IPS-18a (cell line): Measurements from ENCODE around the gene CBX2.
A peak's percentile ranks its signal among the peaks of the same experiment; 100 is the strongest.

Experiments used
- H3K27ac ChIP-seq: one replicate; pipeline ENCODE4 v1.5.1; 2013; ENCODE audit warnings: low read length
- H3K27me3 ChIP-seq: one replicate; pipeline ENCODE4 v1.6.1; 2013; ENCODE audit warnings: mild to moderate bottlenecking, low read length; ENCODE audit not compliant: control insufficient read depth, insufficient read depth
- H3K36me3 ChIP-seq: one replicate; pipeline ENCODE4 v1.6.1; 2013; ENCODE audit warnings: low read depth, low read length; ENCODE audit not compliant: control insufficient read depth
- H3K4me1 ChIP-seq: one replicate; pipeline ENCODE4 v1.6.1; 2013; ENCODE audit warnings: low read depth, low read length; ENCODE audit not compliant: control insufficient read depth
- H3K4me3 ChIP-seq: one replicate; pipeline ENCODE4 v1.5.1; 2013; ENCODE audit warnings: low read length
- H3K9ac ChIP-seq: one replicate; pipeline ENCODE4 v1.6.1; 2013; ENCODE audit warnings: mild to moderate bottlenecking, low read length, moderate library complexity
- H3K9me3 ChIP-seq: one replicate; pipeline ENCODE4 v1.6.1; 2013; ENCODE audit warnings: low read depth, low read length; ENCODE audit not compliant: control insufficient read depth

CBX2 gene

GRCh38 chr17:79806863-79807720 is 29.1 kb downstream of the CBX2 start:
- H3K36me3 ChIP-seq: no peaks in the 10 kb centered on the region
- H3K9ac ChIP-seq: no peak overlapping the region
- H3K27me3 ChIP-seq: peaks cover 97% of the 10 kb centered on the region
- H3K27ac ChIP-seq: no peak overlapping the region
- H3K4me3 ChIP-seq: no peak overlapping the region
- H3K9me3 ChIP-seq: no peaks in the 10 kb centered on the region
- H3K4me1 ChIP-seq: peaks cover 32% of the 10 kb centered on the region

GRCh38 chr17:79808763-79809529 is 31.0 kb downstream of the CBX2 start:
- Histone ChIP-seq H3K4me3 (no peak overlapping the region), H3K4me1 (peaks cover 36% of the 10 kb centered on the region), H3K27me3 (peaks cover 92% of the 10 kb centered on the region), H3K9me3 (no peaks in the 10 kb centered on the region), H3K36me3 (no peaks in the 10 kb centered on the region), H3K9ac (no peak overlapping the region), H3K27ac (no peak overlapping the region)

- no peaks in the 10 kb centered on the region for H3K36me3 ChIP-seq
- no peaks in the 10 kb centered on the region for H3K9me3 ChIP-seq
- H3K27me3 ChIP-seq: peaks cover 92% of the 10 kb centered on the region
- no peak overlapping the region for H3K9ac ChIP-seq
- H3K4me1 ChIP-seq: peaks cover 38% of the 10 kb centered on the region
- no peak overlapping the region for H3K4me3 ChIP-seq
- H3K27ac ChIP-seq: no peak overlapping the region
Measured at GRCh38 chr17:79809530-79810129, 31.7 kb downstream of the CBX2 start.

GRCh38 chr17:79810130-79811010 is 32.4 kb downstream of the CBX2 start:
- no peaks in the 10 kb centered on the region for H3K36me3 ChIP-seq
- H3K4me3 ChIP-seq: peak overlapping the region; percentile 28
- H3K4me1 ChIP-seq: peaks cover 32% of the 10 kb centered on the region
- H3K9me3 ChIP-seq: no peaks in the 10 kb centered on the region
- peak overlapping the region; percentile 48 for H3K9ac ChIP-seq
- H3K27me3 ChIP-seq: peaks cover 92% of the 10 kb centered on the region
- H3K27ac ChIP-seq: no peak overlapping the region

GRCh38 chr17:79811011-79811867 is 33.3 kb downstream of the CBX2 start:
- peaks cover 24% of the 10 kb centered on the region for H3K4me1 ChIP-seq
- H3K27ac ChIP-seq: no peak overlapping the region
- H3K36me3 ChIP-seq: no peaks in the 10 kb centered on the region
- peak overlapping the region; percentile 18 for H3K4me3 ChIP-seq
- H3K9me3 ChIP-seq: no peaks in the 10 kb centered on the region
- peaks cover 92% of the 10 kb centered on the region for H3K27me3 ChIP-seq
- no peak overlapping the region for H3K9ac ChIP-seq

GRCh38 chr17:79811868-79812352 is 34.0 kb downstream of the CBX2 start:
- H3K4me3 ChIP-seq: no peak overlapping the region
- no peaks in the 10 kb centered on the region for H3K36me3 ChIP-seq
- no peak overlapping the region for H3K9ac ChIP-seq
- peaks cover 20% of the 10 kb centered on the region for H3K4me1 ChIP-seq
- no peak overlapping the region for H3K27ac ChIP-seq
- H3K9me3 ChIP-seq: no peaks in the 10 kb centered on the region
- H3K27me3 ChIP-seq: peaks cover 92% of the 10 kb centered on the region

GRCh38 chr17:79812353-79813258 is 34.7 kb downstream of the CBX2 start:
- Histone ChIP-seq H3K27ac (no peak overlapping the region), H3K4me1 (peaks cover 20% of the 10 kb centered on the region), H3K9ac (no peak overlapping the region), H3K4me3 (peak overlapping the region; percentile 6), H3K9me3 (no peaks in the 10 kb centered on the region), H3K36me3 (no peaks in the 10 kb centered on the region), H3K27me3 (peaks cover 92% of the 10 kb centered on the region)

- H3K36me3 ChIP-seq: no peaks in the 10 kb centered on the region
- peaks cover 20% of the 10 kb centered on the region for H3K4me1 ChIP-seq
- peaks cover 92% of the 10 kb centered on the region for H3K27me3 ChIP-seq
- H3K4me3 ChIP-seq: no peak overlapping the region
- H3K9ac ChIP-seq: no peak overlapping the region
- no peaks in the 10 kb centered on the region for H3K9me3 ChIP-seq
- H3K27ac ChIP-seq: no peak overlapping the region
Measured at GRCh38 chr17:79813297-79814126, 35.6 kb downstream of the CBX2 start.
